Measurements from ENCODE around the gene ITGA6.

GRCh38 chr2:172403881-172404468, 23.4 kb upstream of the ITGA6 start:
- TF ChIP-seq CTCF (IDR thresholded peaks at IDR 0.05): no peak
- no peak for TF ChIP-seq POLR2A (IDR thresholded peaks at IDR 0.05)
